NCI-H2107 treated with DMSO at 0.1 percent for 48 hours (cell line): ENCODE measurements around the gene CYP4V2.
A peak's percentile ranks its signal among the peaks of the same experiment; 100 is the strongest.

Experiments
- DNase-seq: peaks from one replicate; lab custom pipeline; 2025; ENCODE audit not compliant: unreplicated experiment; lab: John Stamatoyannopoulos, UW

Gene CYP4V2

DNA sequence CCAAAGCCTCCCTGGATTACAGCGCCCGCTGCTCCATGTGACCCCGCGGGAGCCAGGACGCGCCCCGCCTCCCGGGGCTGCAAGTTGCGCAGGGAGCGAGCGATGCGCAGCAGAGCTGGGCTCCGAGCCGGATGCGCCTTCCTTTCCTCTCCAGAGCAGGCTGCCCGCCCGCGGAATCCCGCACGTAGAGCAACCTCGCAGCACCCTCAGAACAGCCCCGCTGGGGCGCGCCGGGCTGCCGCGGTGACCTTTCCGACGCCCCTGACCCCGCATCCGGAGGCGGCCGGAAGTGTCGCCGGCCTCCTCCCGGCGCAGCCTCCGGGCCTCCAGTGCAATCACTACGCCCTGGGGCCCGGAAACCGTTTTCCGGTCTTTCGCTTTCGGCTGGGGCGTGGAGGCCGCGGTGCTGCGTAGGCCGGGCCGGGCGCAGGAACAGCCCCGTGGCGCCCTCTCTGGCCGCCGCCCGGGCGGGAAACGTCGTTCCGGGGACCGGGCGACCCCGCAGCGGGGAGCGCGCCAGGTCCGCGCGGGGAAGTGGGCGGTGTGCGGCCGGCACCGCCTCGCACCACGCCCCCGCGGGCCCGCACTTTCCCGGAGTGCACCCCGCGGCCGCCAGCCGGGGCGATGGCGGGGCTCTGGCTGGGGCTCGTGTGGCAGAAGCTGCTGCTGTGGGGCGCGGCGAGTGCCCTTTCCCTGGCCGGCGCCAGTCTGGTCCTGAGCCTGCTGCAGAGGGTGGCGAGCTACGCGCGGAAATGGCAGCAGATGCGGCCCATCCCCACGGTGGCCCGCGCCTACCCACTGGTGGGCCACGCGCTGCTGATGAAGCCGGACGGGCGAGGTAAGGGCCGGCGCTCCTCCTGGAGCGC, at the start of gene CYP4V2:
TSS of gene CYP4V2 (plus strand) at position 368 of the 866 bp plus-strand sequence. CDS start at position 625, 257 bp downstream.
- DNase-seq, result no peak

DNA sequence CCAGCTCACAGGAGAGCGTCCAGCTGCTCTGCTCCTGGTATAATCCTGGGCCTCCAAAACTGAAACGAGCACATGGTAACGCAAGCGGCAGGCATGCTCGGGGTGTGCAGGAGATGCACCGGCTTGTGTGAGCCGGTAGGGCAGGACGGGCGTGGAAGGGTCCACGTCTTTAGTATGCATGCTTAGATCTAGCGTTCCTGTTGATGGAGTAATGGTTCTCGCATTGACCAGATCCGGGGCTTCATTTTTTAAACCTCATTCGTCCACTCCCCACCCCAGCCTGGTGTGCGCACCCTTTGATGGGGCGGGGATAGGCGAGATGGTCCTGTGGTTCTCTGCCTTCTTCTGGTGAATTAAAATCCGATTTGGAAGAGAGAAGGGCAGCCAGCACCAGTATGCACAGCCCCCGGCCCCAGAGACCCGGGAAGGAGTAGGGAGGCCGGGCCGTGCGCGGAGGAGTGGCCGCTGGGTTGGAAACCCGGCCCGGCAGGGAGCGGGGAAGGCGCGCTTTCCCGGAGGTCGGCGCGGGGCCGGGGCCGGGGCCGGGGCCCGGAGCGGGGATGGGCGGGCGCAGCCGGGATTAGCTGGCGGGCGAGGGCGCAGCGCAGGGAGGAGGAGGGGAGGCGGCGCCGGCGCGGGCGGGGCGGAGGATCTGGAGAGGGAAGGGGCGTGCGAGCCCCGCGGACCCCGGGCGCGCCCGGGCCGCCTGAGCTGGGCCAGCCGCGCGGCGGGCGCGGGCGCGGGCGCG, 47.0 kb upstream of the CYP4V2 start:
- no peak for DNase-seq

DNA sequence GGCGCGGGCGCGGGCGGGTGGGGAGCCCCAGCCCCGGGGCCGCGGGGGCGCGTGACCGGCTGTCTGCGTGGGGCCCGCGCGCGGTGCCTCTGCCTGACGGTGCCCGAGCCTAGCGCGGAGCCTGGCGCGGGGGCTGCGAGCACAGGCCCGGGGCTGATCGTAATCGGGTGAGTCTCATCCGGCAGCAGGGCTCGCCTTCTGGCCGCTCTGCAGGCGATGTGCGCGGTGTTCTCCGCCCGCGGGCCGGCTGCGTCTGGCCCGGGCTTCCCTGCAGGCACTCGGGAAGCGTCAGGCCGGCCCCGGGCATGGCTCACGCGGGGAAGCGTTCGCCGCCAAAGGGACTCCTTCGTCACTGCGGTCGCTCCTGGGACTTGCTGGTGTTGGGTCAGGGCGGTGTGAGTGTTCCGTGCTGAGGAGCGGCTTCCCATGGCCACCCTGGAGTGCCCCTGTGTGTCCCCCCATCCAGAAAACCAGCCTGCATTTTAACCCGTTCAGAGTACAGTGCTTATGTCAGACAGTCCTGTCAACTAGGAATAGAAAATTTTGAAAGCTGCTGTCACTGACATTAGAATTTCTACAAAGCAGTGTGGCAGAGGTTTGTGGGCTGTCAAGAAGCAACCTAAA, 46.3 kb upstream of the CYP4V2 start:
- no peak for DNase-seq

GRCh38 chr4:186146458-186146857, 44.9 kb upstream of the CYP4V2 start:
- DNase-seq, result no peak

- no peak for DNase-seq
These were observed 42.9 kb upstream of the CYP4V2 start for GRCh38 chr4:186148336-186148975.

DNA sequence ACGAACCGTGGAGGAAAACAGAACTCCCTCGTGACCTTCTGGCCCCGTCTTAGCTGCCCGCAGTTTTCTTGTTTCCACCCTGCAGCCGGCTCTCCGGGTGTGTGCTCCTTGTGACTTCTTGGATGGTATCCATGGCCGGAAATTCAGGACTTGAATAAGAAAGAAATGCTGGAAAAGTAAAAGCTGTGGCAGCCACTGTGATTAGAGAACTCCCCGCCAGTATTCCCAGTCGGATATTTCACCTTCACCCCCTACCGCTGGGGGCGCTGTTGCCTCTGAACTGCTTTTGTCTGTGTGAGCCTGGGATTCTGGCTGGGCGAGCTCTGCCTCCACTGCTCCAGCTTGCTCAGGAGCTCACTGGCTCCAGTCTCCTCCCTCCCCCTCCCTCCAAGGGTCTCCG, 41.5 kb upstream of the CYP4V2 start:
- DNase-seq, result no peak

- no peak for DNase-seq
These were observed 40.4 kb upstream of the CYP4V2 start for GRCh38 chr4:186150926-186151325.

DNA sequence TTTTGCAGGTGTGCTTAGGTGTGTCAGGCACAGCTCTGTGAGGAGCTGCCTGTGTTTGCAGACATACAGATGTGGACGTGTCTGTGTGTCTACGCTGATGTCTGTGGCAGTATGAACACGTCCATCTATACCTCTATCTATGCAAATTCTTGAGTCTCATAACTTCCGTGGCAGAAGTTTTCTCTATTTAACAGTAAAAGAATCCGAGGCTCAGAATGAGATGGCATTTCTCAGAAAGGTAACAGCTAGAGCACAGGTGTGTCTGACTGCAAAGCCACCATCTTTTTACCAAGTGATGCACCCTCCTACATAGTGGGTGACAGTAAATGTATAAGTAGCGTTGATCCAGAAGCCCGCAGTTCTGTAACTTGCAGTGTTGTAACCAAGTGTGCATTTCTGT, 39.9 kb upstream of the CYP4V2 start:
- no peak for DNase-seq

- no peak for DNase-seq
These were observed 33.1 kb upstream of the CYP4V2 start for GRCh38 chr4:186158021-186158813.

- no peak for DNase-seq
These were observed 32.4 kb upstream of the CYP4V2 start for GRCh38 chr4:186158966-186159365.

- DNase-seq, result no peak
These were observed 31.8 kb upstream of the CYP4V2 start for GRCh38 chr4:186159613-186160012.

GRCh38 chr4:186161138-186161537, 30.2 kb upstream of the CYP4V2 start:
- DNase-seq, result peak; percentile 72

- no peak for DNase-seq
These were observed 24.4 kb upstream of the CYP4V2 start for GRCh38 chr4:186166852-186167512.

DNA sequence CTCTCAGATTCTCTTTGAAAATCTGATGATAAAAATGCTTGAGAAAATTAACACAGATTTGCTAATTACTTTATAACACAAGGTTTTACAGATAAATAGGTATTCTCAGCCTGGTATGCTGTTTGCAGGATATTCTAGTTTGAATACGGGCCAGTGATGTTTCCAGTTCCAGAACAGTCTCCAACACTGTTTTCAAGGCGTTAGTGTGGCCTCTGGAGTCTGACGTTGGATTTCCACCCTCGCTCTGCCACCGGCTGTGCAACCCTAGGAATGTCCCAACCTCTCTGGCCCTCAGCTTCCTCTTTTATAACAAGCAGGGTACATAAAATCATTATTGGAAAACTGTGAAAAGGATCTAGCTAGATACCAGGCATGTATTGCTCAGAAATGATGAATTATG, 23.8 kb upstream of the CYP4V2 start:
- no peak for DNase-seq

DNA sequence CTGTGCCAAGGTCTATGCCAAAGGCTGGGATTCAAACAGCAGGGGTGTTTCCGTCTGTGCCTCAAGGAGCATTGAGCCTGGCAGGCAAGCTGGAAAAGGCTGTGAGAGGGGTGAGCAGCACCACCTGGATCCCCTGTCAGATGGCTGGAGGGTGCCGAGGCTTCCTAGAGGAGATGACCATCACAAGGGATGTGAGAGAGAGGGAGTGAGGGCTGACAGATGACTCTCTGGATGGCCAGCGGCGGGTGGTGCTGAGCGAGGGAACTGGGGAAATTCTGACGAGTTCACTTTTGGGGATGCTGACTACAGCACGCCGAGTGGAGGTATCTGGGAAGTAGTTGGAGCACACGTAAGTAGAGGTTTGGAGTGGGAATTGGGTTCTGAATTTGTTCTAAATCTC, 22.6 kb upstream of the CYP4V2 start:
- DNase-seq, result no peak

- DNase-seq, result no peak
These were observed 21.9 kb upstream of the CYP4V2 start for GRCh38 chr4:186169333-186169944.

GRCh38 chr4:186169945-186170802, 21.2 kb upstream of the CYP4V2 start:
- no peak for DNase-seq

- no peak for DNase-seq
These were observed 20.4 kb upstream of the CYP4V2 start for GRCh38 chr4:186170966-186171365.

GRCh38 chr4:186172546-186172945, 18.8 kb upstream of the CYP4V2 start:
- no peak for DNase-seq
